ENCODE measurements around the gene MACROH2A2.
"Not testable (repeated sequence)": the region's sequence is repeated elsewhere in the genome, so short reads cannot be mapped to it uniquely, and the experiment has no call there.

MACROH2A2 gene

DNA sequence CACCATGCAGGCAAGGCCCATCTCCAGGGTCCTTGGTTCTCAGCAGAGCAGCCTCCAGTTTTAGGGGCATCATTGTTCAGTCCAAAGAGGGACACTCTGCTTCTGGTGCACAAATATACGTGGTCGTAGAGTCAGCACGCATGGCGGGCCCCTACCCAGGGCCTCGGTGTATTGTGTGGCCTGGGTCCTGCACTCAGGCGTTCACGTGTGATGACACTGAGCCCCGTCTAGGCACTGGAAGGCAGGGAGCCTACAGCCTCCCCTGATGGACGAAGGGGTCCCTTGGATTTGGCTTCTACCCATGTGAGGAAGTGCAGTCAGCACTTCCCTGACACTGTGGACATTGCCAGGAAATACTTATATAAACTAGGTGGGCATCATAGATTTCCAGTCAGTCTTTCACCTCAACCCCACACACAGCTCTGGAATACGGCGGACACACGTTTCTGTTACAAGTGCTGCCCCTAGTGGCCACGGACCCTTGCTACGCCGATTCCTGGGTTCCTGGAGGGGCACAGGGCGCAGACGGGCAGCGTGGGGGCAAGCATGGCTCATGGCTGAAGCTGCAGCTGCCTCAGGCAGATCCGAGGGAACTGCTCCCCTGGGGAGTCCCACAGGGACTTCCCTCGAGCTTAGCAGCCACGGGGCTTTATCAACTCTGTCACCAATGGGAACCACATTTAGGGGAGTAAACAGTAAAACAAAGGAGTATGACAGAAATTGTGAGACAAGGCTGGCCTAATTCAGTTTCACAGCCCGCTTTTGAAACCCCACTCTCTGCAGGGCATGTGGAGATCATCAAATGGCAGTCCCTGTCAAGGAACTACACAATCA is 54.5 kb downstream of the MACROH2A2 start:
- no peak for DNase-seq

DNA sequence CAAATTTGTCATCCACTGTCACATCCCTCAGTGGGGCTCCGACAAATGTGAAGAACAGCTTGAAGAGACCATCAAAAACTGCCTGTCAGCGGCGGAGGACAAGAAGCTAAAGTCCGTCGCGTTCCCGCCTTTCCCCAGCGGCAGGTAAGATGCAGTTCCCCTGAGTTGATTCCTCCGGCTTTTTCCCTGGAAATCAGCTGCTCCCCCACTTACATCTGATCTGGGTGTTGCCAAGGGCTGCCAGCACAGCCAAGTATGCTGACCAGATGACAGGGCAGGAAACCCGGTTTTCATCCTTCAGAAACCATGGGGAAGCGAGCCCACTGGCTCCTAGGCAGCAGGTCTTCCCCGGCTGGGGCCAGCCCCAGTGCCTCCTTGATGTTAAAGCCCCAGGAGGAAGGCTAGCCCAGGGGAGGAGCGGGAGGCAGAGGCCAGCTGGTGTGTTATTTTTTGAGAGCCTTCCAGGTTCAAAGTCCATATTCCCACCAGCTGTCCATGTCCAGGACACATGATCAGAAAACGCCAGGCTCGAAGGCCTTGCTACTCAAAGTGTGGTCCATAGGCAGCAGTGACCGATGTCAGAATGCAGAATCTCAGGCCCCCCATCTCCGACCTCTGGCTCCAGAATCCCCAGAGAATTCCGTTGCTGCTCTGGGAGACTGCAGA is 56.6 kb downstream of the MACROH2A2 start:
- DNase-seq, result no peak

DNA sequence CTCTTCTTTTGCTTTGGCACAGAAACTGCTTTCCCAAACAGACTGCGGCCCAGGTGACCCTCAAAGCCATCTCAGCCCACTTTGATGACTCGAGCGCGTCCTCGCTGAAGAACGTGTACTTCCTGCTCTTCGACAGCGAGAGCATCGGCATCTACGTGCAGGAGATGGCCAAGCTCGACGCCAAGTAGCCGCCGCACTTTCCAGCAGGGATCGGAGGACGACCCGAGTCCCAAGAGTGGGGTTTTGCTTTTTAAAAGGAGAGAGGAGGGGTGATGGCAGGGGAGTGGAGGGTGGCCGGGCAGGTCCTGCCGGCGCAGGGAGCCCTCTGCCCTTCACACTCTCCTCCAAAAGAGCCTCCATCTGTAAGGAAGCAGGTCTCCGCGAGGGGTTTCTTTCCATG is 58.9 kb downstream of the MACROH2A2 start:
- no peak for DNase-seq

DNA sequence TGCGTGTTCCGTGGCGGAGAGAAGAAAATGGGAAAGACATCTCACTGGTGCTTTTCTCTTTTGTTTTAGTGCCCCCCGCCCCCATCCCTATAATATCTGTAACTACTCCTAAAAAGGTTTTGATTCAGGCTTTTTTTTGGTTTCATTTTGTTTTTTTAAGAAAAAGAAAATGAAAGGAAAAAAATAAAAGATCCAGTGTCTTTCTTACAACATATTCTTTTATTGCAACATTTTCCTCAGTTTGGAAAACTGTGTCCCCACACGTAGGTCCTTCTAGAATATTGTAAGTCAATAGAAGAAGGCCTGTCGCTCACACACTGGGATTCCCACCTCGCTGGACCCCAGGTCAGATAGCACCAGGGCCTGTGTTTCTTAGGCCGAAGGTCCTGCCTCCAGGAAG is 59.4 kb downstream of the MACROH2A2 start:
- no peak for DNase-seq

DNA sequence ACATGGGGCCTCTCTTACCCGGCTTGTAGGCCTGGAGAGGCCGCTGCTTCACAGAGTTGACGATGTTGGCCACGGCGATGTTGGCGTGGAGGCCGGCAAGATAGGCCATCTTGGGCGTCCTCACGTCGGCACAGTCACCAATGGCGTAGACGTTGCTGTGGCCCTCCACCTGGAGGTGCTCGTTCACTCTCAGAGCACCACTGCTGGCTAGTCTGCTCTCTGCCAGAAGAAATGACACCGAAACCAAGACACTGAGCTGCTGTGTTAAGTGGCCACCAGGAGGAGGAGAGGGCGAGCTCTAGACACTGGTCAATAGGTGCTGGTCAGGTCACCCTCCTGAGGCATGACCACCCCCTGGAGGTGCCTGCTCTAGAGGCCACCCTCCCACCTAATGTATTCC is 62.3 kb downstream of the MACROH2A2 start:
- no peak for DNase-seq

DNA sequence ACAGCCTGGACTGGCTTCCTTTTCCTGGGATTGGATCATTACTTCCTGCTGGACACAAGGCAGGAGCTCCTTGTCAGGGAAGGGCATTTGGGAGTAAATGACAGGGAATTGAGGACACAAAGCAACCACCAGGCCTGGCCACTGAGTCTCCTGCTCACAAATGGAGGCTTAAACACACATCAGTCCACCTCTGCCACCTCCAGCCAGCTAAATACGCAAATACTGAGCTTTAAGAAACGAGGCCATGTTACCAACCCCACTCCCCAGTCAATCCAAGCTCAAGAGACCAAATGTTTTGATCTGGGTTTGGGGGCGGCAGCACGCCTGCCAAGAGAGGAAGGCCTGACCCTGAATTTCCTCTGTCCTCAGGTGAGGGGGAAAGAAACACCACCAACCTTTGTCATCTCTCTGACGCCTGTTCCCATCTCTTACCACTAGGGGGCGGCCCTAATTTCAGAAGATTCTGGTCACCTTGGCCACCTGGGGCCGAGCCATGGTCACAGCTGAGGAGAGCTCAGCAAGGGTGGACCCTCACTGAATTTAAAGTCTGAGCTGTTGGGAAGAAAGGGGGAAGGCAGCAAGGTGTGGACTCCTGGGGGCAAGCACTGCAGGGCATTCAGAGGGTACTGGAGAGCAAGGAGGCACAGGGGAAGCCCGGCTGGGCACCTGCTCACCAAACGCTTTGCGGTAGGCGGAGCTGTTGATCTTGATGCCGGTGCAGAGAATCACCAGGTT is 63.5 kb downstream of the MACROH2A2 start:
- DNase-seq, result no peak

DNA sequence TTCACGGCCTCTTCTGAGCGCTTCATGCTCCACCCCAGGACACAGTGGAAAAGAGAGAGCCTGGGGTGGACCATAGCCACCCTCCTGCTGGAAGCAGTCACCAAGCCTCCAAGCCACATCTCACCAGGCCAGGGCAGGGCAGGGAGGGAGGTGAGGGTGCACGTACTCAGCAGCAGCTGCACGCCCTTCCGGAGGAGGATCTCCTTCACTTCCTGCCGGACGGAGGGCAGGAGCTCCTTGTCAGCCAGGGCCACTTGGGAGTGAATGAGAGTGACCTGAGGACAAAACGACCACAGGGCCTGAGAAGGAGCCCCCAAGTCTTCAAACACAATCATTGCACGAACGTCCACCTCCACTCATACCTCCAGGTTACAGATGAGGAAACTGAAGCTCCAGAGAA is 65.0 kb downstream of the MACROH2A2 start:
- no peak for DNase-seq

DNA sequence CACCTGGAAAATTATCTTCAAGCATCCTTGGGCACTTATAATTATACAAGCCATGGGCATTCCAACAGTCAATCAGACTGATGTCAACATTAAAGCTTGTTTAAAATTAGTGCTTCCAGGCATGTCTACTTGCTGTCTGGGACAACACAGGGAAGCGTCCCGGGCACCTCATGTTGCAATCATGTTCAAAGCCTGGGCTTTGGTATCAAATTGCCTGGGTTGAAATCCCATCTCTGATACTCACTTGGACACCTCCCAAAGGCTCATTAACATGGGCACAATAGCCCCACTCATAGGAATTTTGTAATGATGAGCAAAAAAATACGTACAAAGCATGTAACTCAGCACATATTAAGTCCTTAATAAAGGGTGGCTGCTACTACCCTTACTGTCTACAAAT is 65.5 kb downstream of the MACROH2A2 start:
- no peak for DNase-seq

DNA sequence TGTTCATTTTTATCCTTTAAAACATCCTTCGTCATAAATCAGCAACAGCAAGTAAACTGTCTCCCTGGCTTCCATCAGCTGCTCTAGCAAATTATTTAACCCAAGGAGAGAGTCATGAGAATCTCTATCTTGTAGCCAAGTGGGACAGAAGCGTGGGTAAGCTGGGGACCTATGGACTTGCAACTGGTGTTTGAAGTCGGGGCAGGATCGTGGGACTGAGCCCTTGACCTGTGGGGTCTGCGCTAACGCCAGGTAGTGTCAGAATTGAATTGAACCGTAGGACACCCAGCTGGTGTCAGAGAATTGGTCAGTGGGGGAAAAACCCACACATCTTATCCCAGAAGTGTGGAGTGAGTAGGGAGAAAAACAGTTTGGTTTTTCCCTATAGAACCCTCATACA is 66.6 kb downstream of the MACROH2A2 start:
- no peak for DNase-seq

DNA sequence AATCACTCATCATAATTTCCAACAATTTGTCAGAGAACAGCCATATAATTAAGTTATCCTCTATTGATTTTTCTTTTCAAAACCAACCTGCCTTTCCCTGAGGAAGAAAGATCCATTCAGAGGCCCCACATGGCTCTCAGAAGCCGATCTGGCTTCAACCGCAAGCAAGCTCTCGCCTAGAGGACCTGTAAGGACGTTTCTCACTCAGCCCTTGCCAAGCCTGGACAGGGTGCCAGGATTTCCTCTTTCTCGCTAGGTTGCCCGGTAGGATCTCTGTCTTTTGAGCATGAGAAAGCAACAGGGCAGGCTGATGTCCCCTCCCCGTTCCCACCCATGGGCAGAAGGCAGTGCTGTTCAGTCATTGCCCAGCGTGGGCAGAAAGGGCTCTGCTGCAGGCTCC is 67.0 kb downstream of the MACROH2A2 start:
- no peak for DNase-seq

DNA sequence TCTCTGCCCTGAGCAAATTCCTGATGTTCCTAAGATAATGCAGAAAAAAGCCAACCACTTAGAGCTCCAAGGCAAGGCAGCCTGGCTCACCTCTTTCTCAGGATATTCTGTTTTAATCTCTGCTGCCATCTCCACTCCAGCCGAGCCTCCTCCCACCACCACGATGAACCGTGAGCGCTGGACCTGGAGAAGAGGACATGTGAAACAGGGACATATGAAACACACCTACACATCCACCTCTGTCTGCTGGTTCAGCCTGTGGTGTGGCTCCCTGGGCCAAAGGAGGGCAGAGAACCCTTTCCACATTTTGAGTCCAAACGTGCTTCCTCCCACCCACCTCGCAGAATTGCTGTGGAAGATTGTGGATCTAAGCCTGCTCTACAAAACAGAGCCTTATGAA is 67.8 kb downstream of the MACROH2A2 start:
- no peak for DNase-seq

DNA sequence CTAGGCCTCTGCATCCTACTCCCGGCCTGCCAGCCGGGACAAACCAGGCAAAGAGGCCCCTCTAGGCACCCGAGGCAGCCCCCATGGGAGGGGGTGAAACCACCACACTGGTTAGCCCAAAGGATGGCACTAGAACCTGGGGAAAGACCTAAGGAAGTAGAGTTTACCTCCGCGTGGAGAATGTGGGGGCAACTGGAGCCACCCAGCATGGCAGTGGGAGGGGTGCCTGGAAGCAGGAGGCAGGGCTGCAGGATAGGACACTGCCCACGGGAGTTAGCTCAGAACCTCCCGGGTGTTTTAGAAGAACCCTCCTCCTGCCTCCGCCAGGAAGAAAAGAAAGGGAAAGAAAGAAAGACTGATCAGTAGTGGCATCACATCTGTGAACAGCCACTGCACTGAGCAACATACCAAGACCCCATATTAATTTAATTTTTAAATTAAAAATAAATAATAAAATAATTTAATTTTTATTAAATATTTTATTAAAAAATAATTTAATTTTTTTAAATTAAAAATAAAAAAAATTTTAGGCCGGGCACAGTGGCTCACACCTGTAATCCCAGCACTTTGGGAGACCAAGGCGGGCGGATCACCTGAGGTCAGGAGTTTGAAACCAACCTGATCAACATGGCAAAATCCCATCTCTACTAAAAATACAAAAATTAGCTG is 68.8 kb downstream of the MACROH2A2 start:
- DNase-seq, result no peak

DNA sequence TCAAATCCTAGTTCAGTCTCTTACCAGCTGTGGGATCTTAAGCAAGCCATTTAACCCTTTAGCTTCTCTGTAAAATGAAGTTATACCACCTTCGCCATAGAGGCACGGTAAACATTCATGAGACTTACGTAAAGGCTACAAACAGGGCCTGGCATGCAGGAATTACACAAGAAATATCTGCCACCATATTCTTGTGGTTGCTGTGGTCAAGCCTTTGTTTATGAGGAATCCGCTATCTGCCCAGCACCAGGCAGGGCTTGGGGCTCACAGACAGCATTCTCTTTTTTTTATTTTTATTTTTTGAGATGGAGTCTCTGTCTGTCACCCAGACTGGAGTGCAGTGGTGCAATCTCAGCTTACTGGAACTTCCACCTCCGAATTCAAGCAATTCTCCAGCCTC is 70.1 kb downstream of the MACROH2A2 start:
- DNase-seq, result no peak

DNA sequence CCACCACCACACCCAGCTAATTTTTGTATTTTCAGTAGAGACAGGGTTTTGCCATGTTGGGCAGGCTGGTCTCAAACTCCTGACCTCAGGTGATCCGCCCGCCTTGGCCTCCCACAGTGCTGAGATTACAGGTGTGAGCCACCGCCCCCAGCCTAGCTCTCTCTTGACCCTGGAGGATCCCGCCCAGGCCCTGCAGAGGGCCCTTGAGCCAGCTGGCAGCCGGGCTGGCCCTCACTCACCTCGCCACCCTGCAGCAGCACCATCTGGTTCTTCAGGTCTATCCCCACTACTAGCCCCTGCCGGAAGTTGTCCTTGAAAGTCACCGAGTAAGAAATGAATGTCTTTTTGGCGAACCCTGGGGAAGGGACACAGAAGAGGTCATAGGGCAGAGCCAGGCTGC is 70.5 kb downstream of the MACROH2A2 start:
- DNase-seq, result not testable (repeated sequence)

DNA sequence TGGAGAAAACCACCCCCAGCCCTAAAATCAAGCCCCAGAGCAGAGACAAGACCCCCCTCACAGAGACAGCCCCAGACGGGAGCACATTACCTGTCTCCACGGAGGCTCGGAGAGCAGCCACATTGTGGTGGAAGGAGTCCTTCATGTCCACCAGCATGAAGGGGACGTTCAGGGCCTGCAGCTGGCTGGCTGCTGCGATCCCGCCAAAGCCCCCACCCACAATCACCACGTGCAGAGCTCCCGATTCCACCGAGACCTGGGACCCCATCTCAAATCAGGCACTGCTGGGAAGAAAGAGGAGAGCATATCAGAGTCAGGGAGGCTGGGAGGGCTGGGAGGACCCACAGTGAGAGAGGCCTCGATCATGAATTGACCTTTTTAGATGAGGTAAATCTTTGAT is 71.2 kb downstream of the MACROH2A2 start:
- no peak for DNase-seq

DNA sequence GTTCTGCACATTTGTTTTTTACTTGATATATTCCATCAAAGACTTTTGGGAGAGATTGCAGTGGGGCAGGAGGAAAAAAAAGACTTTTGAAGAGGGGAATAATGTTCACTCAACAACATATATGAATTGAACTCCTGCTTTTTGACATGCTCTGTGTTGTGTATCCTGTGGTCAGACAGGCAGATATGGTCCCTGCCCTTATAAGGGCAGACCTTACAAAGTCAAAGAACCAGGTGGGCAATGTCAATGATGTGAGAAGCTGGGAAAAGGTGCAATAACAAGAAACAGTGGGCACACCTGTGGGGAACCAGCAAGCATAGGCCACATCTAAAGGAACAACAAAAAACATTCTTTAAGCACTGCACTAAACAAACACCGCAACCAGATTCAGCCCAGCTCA is 71.8 kb downstream of the MACROH2A2 start:
- DNase-seq, result no peak

DNA sequence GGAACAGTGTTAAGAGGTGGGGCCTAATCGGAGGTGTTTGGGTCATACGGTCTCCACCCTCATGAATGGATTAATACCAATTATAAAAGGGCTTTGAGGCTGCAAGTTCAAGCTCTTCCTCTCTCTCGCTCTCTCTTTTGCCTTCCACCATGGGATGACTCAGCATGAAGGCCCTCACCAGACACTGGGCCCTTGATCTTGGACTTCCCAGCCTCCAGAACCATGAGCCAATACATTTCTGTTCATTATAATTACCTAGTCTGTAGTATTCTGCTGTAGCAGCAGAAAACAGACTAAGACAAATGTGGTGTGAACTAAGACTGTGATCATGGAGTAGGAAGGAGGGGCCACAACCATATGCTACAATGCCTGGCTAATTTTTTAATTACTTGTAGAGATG is 72.3 kb downstream of the MACROH2A2 start:
- DNase-seq, result no peak

DNA sequence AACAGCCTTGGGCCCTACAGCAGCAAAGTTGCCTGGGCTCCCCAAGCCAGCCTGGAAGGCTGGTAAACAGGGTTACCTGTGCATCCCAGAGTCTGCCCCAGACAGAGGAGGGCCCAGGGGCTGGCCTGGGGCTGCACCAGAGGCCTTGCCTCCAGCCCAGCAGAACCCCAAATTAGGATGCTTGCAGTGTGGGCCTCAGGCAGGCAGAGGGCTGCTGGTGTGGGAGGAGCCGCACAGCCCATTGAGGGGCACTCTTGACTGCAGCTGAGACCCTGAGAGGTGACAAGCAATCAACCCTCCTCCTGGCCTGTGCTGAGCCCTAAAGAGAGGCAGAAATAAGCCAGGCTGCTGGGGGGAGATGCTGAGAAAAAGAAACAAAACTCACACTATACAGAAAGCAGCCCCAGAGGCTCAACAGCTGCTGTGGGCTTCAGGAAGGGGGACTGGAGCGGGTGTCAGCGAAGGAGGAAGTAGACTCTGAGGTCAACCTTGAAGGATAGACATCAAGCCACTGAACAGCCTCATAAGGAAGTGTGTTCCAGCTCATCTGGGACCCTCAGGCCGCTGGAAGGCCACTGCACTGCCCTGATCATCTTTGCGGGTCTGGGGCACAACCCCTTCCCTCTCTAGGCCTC is 73.4 kb downstream of the MACROH2A2 start:
- DNase-seq, result no peak

DNA sequence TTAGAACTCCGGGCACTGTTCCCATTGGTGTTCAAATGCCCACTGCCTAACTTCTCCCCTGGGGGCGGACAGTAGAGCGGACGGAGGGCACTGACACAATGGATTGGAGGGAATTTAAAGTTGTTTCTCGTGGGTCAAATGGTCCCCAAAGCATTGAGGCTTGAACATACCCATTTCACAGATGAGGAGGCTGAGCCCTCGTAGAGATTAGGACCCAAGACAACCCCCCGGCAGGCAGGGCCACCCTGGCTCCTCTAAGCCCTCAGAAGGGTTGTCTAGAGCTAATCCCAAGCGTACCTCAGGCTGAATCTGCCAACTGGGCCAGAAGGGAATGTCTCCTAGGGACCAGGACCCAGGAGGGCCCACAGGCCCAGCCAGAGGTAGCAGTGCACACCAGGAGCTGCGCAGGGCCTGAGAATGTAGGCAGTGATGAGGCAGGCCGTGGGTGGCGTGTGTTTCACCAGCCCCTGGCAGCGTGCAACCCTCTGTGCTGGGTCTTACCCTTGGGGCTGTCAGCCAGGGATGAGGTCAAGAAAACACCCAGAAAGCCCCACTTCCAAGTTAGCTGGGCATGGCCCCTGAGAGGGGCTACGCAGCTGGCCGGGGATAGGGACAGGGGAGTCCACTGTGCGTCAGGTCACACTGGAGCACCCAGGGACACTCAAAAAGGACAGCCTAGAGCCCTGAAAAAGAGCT is 74.2 kb downstream of the MACROH2A2 start:
- DNase-seq, result no peak

DNA sequence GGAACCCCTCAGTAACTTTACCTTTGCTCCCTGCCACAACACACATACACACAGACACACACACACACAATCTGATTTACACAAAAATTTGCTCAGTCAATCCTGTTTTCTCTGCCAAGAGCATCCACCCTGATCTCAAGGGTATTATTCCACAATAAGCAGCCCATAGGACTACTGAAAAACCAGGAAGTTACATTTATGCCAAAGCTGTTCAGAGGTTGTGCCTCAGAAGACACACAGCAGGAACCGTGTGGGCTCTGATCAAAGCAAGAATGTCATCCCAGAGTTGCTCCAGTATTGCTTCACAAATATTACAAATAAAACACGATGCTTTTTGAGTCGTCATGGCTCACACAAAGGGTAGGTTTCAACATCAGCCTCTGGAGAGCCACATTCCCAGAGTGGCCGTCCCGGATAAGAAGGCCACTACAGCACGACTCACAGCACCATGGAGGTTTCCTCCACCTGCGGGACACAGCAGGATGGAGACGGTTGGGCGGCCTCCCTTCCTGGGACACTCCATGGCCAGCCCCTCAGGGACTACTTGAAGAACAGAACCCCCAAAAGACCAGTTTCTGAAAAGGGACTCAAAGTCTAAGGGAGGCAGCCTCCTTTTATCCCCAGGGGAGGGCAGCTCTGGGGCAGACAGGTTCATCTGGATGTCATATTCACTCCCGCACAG is 78.4 kb downstream of the MACROH2A2 start:
- no peak for DNase-seq

DNA sequence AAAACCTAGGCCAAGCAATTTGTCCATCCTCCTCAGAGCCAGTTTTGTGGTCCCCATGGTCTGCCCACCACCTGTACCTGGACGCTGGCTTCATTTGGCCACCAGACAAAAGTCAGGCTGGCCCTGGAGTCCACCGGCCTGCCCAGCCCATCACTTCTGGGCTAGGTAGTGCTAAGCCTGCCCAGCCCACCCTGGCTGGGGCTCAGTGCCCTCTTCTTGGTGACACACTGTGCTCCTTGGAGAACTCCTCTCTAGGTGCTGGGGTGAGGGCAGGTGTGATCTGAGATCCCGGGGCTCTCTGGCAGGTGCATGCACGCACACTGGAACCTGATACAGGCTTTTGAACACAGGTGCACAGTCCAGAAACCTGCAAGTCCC is 78.9 kb downstream of the MACROH2A2 start:
- no peak for DNase-seq

Data from left hindlimb (tissue), 1 donor.